Lung (tissue), 12 donors: ENCODE data around the gene C1orf167. TPM values are rescaled to one million over a fixed set of nuclear protein-coding genes. Genes with fewer than 3 reads are reported as not detected.

Source experiments
- ATAC-seq: fragments of 200-7000 bp; cut with Tn5 transposase; one replicate; pipeline ENCODE4 v1.9.1; 2020; ENCODE audit warnings: moderate number of reproducible peaks; ENCODE audit not compliant: insufficient read depth, low FRiP score
- DNase-seq, 3 donors: peaks; one replicate each; pipeline ENCODE4 v3.0.0-alpha.2; 2013 to 2017
- H3K27ac ChIP-seq, 2 donors: one replicate each; pipeline ENCODE4 v1.5.1; 2013; ENCODE audit warnings: mild to moderate bottlenecking in 2 of 2, moderate library complexity in 2 of 2, control low read depth in 1 of 2, inconsistent platforms in 1 of 2, low read depth in 1 of 2, low read length in 1 of 2
- H3K27me3 ChIP-seq, 3 donors: one replicate each; pipeline ENCODE4 v1.5.1; 2013; ENCODE audit warnings: low read length in 2 of 3; ENCODE audit not compliant: control insufficient read depth in 3 of 3, insufficient read depth in 3 of 3
- H3K36me3 ChIP-seq, 4 donors: one replicate each; pipeline ENCODE4 v1.5.1; 2013; ENCODE audit warnings: low read length in 4 of 4, mild to moderate bottlenecking in 1 of 4, moderate library complexity in 1 of 4; ENCODE audit not compliant: control insufficient read depth in 4 of 4, insufficient read depth in 4 of 4
- H3K4me1 ChIP-seq, 5 donors: one replicate each; pipeline ENCODE4 v1.5.1; 2013; ENCODE audit warnings: low read length in 5 of 5, mild to moderate bottlenecking in 2 of 5, moderate library complexity in 1 of 5; ENCODE audit not compliant: control insufficient read depth in 5 of 5, insufficient read depth in 5 of 5
- H3K4me3 ChIP-seq: one replicate; pipeline ENCODE4 v1.5.1; 2013; ENCODE audit warnings: mild to moderate bottlenecking, control low read depth, moderate library complexity
- H3K9ac ChIP-seq, 2 donors: one replicate each; pipeline ENCODE4 v1.5.1; 2013; ENCODE audit warnings: low read length in 2 of 2, control low read depth in 1 of 2; ENCODE audit not compliant: insufficient read depth in 1 of 2
- H3K9me3 ChIP-seq, 4 donors: one replicate each; pipeline ENCODE4 v1.5.1; 2013; ENCODE audit warnings: low read length in 3 of 4, mild to moderate bottlenecking in 1 of 4, moderate library complexity in 1 of 4; ENCODE audit not compliant: control insufficient read depth in 4 of 4, insufficient read depth in 3 of 4
- CTCF ChIP-seq: IDR thresholded peaks from 2 replicates; pipeline ENCODE4 v1.5.1; 2012; ENCODE audit warnings: mild to moderate bottlenecking; ENCODE audit errors: control extremely low read depth, extremely low read depth
- WGBS, 2 donors: extraction: QIAGEN DNeasy Blood & Tissue Kit; methylation state at CpG; one replicate each; pipeline ENCODE4 v1.1.7; 2013; 5-methylcytosine and 5-hydroxymethylcytosine counted together
- polyA plus RNA-seq, 2 donors: library from polyadenylated mRNA; stranded (reverse); fragments of 200-250 nt; gene quantifications; one replicate each; pipeline ENCODE4 v1.2.1, GENCODE V29; 2013
- total RNA-seq, 2 donors: library from RNA; depleted of rRNA in 1 of 2; stranded (reverse); fragments of >200 nt in 1 of 2; gene quantifications; one replicate each; pipeline ENCODE4 v1.2.1, GENCODE V29; 2014 to 2021
- donor health status: control.
- donor health status: control.
- donor health status: Bipolar disorder and iron deficiency.
- donor health status: healthy.
- donor health status: DM: yes; HTN: yes; CAD: no.

The C1orf167 gene
- total and polyA plus RNA-seq, 4 donors = 0.91 to 11.3 (median 9.1) TPM

- no peak for ATAC-seq
- H3K36me3 ChIP-seq = no peaks in the 10 kb centered on the region
- no peaks in the 10 kb centered on the region for H3K9me3 ChIP-seq
- H3K4me3 ChIP-seq = no peak overlapping the region
- TF ChIP-seq CTCF = no peak
- H3K27ac ChIP-seq = peak overlapping the region in 1 of 2 donors; percentile 77
- H3K27me3 ChIP-seq = no peaks in the 10 kb centered on the region
- WGBS, 2 donors = 29 to 38% methylated on average over 25 to 26 of the region's 26 CpGs
- peak; percentile 28 to 47 (median 43) for DNase-seq
- no peak overlapping the region for H3K9ac ChIP-seq
- peaks cover 0 to 41% (median 24%) of the 10 kb centered on the region in 5 donors for H3K4me1 ChIP-seq
Observed at GRCh38 chr1:11729498-11730428, 32.2 kb upstream of the C1orf167 start.

GRCh38 chr1:11730429-11730891 is 31.5 kb upstream of the C1orf167 start:
- TF ChIP-seq CTCF = no peak
- Histone ChIP-seq H3K9me3 (no peaks in the 10 kb centered on the region), H3K36me3 (no peaks in the 10 kb centered on the region), H3K9ac (no peak overlapping the region), H3K4me1 (peaks cover 0 to 43% (median 27%) of the 10 kb centered on the region in 5 donors), H3K27me3 (no peaks in the 10 kb centered on the region), H3K27ac (peak overlapping the region in 1 of 2 donors; percentile 95), H3K4me3 (no peak overlapping the region)
- WGBS, 2 donors = 5 to 7% methylated on average over 5 of the region's 5 CpGs
- peak; percentile 80 to 91 (median 88) for DNase-seq
- ATAC-seq = peak; percentile 85

GRCh38 chr1:11731691-11732283 is 30.2 kb upstream of the C1orf167 start:
- TF ChIP-seq CTCF = no peak
- Histone ChIP-seq H3K27me3 (no peaks in the 10 kb centered on the region), H3K9ac (peak overlapping the region in 1 of 2 donors; percentile 91), H3K4me1 (peaks cover 0 to 49% (median 27%) of the 10 kb centered on the region in 5 donors), H3K9me3 (no peaks in the 10 kb centered on the region), H3K4me3 (no peak overlapping the region), H3K27ac (peak overlapping the region; percentile 45 to 90), H3K36me3 (no peaks in the 10 kb centered on the region)
- WGBS, 2 donors = 8 to 19% methylated on average over 17 of the region's 17 CpGs
- DNase-seq (peak; percentile 92 to 96 (median 95)), ATAC-seq (peak; percentile 24)
